Panc1 (cell line): Measurements from ENCODE around the gene DNAJC16. TPM values are rescaled to one million over a fixed set of nuclear protein-coding genes. Genes with fewer than 3 reads are reported as not detected.

Source experiments
- ATAC-seq: fragments of 200-7000 bp; cut with Tn5 transposase; 2 replicates; pipeline ENCODE4 v1.9.1; 2020; ENCODE audit warnings: mild to moderate bottlenecking, moderate library complexity
- BruUV-seq: library from RNA; stranded (reverse); fragments of 400-500 nt; replicated peaks from 2 replicates; lab custom pipeline; 2021; lab: Mats Ljungman, UMichigan
- CTCF ChIA-PET: fragments of 300-600 bp; sonication (Branson Sonifier 250); formaldehyde crosslinking; loops from one replicate; lab custom pipeline; 2022; ENCODE audit warnings: antibody characterized with exemption; lab: Charles Lee
- POLR2A ChIA-PET: fragments of 300-600 bp; sonication (Branson Sonifier 250); formaldehyde crosslinking; loops from one replicate; lab custom pipeline; 2022; ENCODE audit warnings: antibody characterized with exemption; lab: Charles Lee
- DNase-seq: peaks from one replicate; pipeline ENCODE4 v3.0.0-alpha.2; 2010; ENCODE audit warnings: low read depth, low spot score
- H3K27ac ChIP-seq: 2 replicates; pipeline ENCODE4 v1.5.1; 2011; ENCODE audit warnings: mild to moderate bottlenecking, low read length, inconsistent platforms
- H3K27me3 ChIP-seq: fragments of 200-500 bp; sonication (Bioruptor generic); 2 replicates; pipeline ENCODE4 v1.6.0; 2014; ENCODE audit warnings: low read length, inconsistent platforms; ENCODE audit not compliant: control insufficient read depth, insufficient read depth
- H3K36me3 ChIP-seq: fragments of 200-500 bp; sonication (Bioruptor generic); 2 replicates; pipeline ENCODE4 v1.5.1; 2014; ENCODE audit warnings: inconsistent platforms, mild to moderate bottlenecking, low read length, moderate library complexity; ENCODE audit not compliant: control insufficient read depth, insufficient read depth
- H3K4me1 ChIP-seq: 2 replicates; pipeline ENCODE4 v1.5.1; 2011; ENCODE audit warnings: inconsistent platforms, mild to moderate bottlenecking, low read length, moderate library complexity; ENCODE audit not compliant: control insufficient read depth, insufficient read depth
- H3K4me3 ChIP-seq, 2 experiments: 2 replicates each; pipeline ENCODE4 v1.5.1; 2011 to 2012; ENCODE audit warnings: low read depth in 2 of 2, low read length in 2 of 2, mild to moderate bottlenecking in 2 of 2, inconsistent platforms in 1 of 2, moderate library complexity in 1 of 2
- H3K9me3 ChIP-seq: fragments of 200-500 bp; sonication (Bioruptor generic); 2 replicates; pipeline ENCODE4 v1.5.1; 2014; ENCODE audit warnings: low read depth, mild to moderate bottlenecking, inconsistent platforms, low read length, moderate library complexity; ENCODE audit not compliant: control insufficient read depth, insufficient read depth
- CTCF ChIP-seq: fragments of 450-650 bp; IDR thresholded peaks from 2 replicates; pipeline ENCODE4 v1.5.1; 2017; ENCODE audit warnings: mild to moderate bottlenecking
- POLR2AphosphoS5 ChIP-seq: IDR thresholded peaks from 2 replicates; pipeline ENCODE4 v1.6.1; 2012; ENCODE audit warnings: mild to moderate bottlenecking, low read depth, low read length, moderate library complexity
- REST ChIP-seq, 2 experiments: IDR thresholded peaks; 2 replicates each; pipeline ENCODE4 v1.6.1; 2011 to 2012; ENCODE audit warnings: low read depth in 2 of 2, control low read depth in 1 of 2, low read length in 1 of 2, mild to moderate bottlenecking in 1 of 2, moderate library complexity in 1 of 2; ENCODE audit not compliant: insufficient read depth in 1 of 2
- SIN3A ChIP-seq: IDR thresholded peaks from 2 replicates; pipeline ENCODE4 v1.6.1; 2012; ENCODE audit warnings: low read depth, mild to moderate bottlenecking, low read length, moderate library complexity, borderline replicate concordance; ENCODE audit not compliant: insufficient read depth
- TCF7L2 ChIP-seq: IDR thresholded peaks from 2 replicates; pipeline ENCODE4 v1.6.1; 2011; ENCODE audit warnings: mild to moderate bottlenecking, low read depth, low read length, inconsistent platforms
- in situ Hi-C: cut with HindIII; loops from 2 replicates; pipeline ENCODE4 v1.10.0; 2016; ENCODE audit warnings: low sequenced_read_pairs, low pct_unique_long_range_greater_than_20kb
- intact Hi-C: fragments of 100-400 bp; cut with micrococcal nuclease; formaldehyde crosslinking; loops from one replicate; pipeline ENCODE4 v1.10.0; 2022; ENCODE audit not compliant: unreplicated experiment
- total RNA-seq: library from RNA; stranded (reverse); gene quantifications from one replicate; pipeline ENCODE4 v1.2.1, GENCODE V29; 2021; ENCODE audit not compliant: unreplicated experiment

DNAJC16 gene
- total RNA-seq, 1 experiment from 2014 or later = 22.0 TPM

GRCh38 chr1:15510611-15511405 lies 15.8 kb upstream of the DNAJC16 start:
- TF ChIP-seq SIN3A (no peak), REST (IDR thresholded peaks at IDR 0.05; ENCODE audit: insufficient read depth in 1 of 2, low read depth in 2 of 2, low read length in 1 of 2) (no peak), POLR2AphosphoS5 (no peak)
- ATAC-seq = peak; percentile 35; the same call in 1 of the 2 replicates
- no peaks in the 10 kb centered on the region for H3K27me3 ChIP-seq
- no TSS peak for BruUV-seq
- CTCF ChIA-PET = no interaction called here
- H3K9me3 ChIP-seq = no peaks in the 10 kb centered on the region
- POLR2A ChIA-PET = no interaction called here
- H3K4me3 ChIP-seq = no peak overlapping the region
- no peaks in the 10 kb centered on the region for H3K4me1 ChIP-seq
- in situ Hi-C loops (no loop called here), intact Hi-C loops (no loop called here)
- DNase-seq = no peak
- no peaks in the 10 kb centered on the region for H3K36me3 ChIP-seq
- no peak overlapping the region for H3K27ac ChIP-seq

- no TSS peak for BruUV-seq
- CTCF ChIA-PET = interaction anchor here (0.6 kb wide), 1 partner anchor 600 kb away, joined by 4 read pairs; no protein-coding TSS in a partner anchor
- in situ Hi-C loops = no loop called here
- Histone ChIP-seq H3K36me3 (no peaks in the 10 kb centered on the region), H3K4me1 (no peaks in the 10 kb centered on the region), H3K4me3 (no peak overlapping the region), H3K27ac (no peak overlapping the region), H3K9me3 (no peaks in the 10 kb centered on the region), H3K27me3 (no peaks in the 10 kb centered on the region)
- DNase-seq = no peak
- ATAC-seq = no peak
- POLR2A ChIA-PET = no interaction called here
- TF ChIP-seq CTCF = no peak
- intact Hi-C loops = no loop called here
Observed at GRCh38 chr1:15513192-15513591, 13.5 kb upstream of the DNAJC16 start.

- 0 out of 2 replicates have a peak, but pooled peaks have one; percentile 35 for ATAC-seq
- no peak overlapping the region for H3K27ac ChIP-seq
- CTCF ChIA-PET = no interaction called here
Observed at GRCh38 chr1:15513919-15514318, 12.7 kb upstream of the DNAJC16 start.

More at GRCh38 chr1:15513919-15514318, 12.7 kb upstream of the DNAJC16 start:
- no peak overlapping the region for H3K4me3 ChIP-seq
- H3K36me3 ChIP-seq = no peaks in the 10 kb centered on the region
- no peaks in the 10 kb centered on the region for H3K4me1 ChIP-seq
- H3K9me3 ChIP-seq = no peaks in the 10 kb centered on the region
- intact Hi-C loops (no loop called here), in situ Hi-C loops (no loop called here)
- no peak for TF ChIP-seq POLR2AphosphoS5
- TF ChIP-seq TCF7L2 = no peak
- TF ChIP-seq SIN3A = no peak
- TF ChIP-seq REST (IDR thresholded peaks at IDR 0.05; ENCODE audit: insufficient read depth in 1 of 2, low read depth in 2 of 2, low read length in 1 of 2) = no peak
- no peak for TF ChIP-seq CTCF
- no TSS peak for BruUV-seq
- no peak for DNase-seq
- POLR2A ChIA-PET = no interaction called here
- no peaks in the 10 kb centered on the region for H3K27me3 ChIP-seq
